Body of pancreas (tissue), 4 donors: ENCODE results near the gene PPFIA4.

ENCODE experiments used
- POLR2A ChIP-seq, 3 donors: fragments of 450-650 bp; IDR thresholded peaks; one replicate each; pipeline ENCODE4 v1.6.1; 2016; ENCODE audit warnings: antibody characterized with exemption in 3 of 3, mild to moderate bottlenecking in 2 of 3
- TF ChIP-seq, protein P1 (sequence below), 7 experiments: fragments of 450-650 bp in 4 of 7; fragments of 200-600 bp in 3 of 7; sonication (generic) in 3 of 7; IDR thresholded peaks; one replicate each; pipeline ENCODE4 v1.5.1; 2016 to 2019; ENCODE audit warnings: antibody characterized with exemption in 7 of 7

DNA sequence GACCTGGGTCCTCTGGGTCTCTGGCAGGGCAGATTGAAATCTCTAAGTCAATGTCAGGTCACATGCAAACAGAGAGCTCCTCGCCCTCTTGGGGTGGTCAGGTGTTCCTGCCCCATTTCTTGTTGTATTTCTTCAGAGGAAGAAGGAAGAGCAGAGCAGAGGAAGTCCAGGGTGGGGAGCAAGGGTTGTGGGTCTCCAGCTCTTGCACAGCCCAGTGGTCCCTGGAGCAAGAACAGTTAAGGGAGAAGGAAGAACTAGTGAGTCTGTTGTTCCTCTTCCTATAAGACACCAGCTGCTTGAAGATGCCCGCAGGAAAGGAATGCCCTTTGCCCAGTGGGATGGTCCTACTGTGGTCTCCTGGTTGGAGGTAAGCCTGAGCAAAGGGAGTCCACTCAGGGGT is 33.2 kb downstream of the PPFIA4 start:
- TF ChIP-seq, protein P1, sequence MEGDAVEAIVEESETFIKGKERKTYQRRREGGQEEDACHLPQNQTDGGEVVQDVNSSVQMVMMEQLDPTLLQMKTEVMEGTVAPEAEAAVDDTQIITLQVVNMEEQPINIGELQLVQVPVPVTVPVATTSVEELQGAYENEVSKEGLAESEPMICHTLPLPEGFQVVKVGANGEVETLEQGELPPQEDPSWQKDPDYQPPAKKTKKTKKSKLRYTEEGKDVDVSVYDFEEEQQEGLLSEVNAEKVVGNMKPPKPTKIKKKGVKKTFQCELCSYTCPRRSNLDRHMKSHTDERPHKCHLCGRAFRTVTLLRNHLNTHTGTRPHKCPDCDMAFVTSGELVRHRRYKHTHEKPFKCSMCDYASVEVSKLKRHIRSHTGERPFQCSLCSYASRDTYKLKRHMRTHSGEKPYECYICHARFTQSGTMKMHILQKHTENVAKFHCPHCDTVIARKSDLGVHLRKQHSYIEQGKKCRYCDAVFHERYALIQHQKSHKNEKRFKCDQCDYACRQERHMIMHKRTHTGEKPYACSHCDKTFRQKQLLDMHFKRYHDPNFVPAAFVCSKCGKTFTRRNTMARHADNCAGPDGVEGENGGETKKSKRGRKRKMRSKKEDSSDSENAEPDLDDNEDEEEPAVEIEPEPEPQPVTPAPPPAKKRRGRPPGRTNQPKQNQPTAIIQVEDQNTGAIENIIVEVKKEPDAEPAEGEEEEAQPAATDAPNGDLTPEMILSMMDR (IDR thresholded peaks at IDR 0.05) = no peak
- no peak for TF ChIP-seq POLR2A (IDR thresholded peaks at IDR 0.05)
